Measurements from ENCODE around the gene TXNDC16. TPM values are rescaled to one million over a fixed set of nuclear protein-coding genes. Genes with fewer than 3 reads are reported as not detected.

Gene TXNDC16
- total RNA-seq, 1 experiment from 2014 or later: 13.2 TPM

- H3K9me3 ChIP-seq (ENCODE audit: control insufficient read depth, low read depth, low read length): no peaks in the 10 kb centered on the region
- no peak overlapping the region for H3K27ac Mint-ChIP-seq
- DNase-seq: no peak
Observed at GRCh38 chr14:52598568-52598967, 46.3 kb upstream of the TXNDC16 start.

More at GRCh38 chr14:52598568-52598967, 46.3 kb upstream of the TXNDC16 start:
- no peaks in the 10 kb centered on the region for H3K4me1 ChIP-seq (ENCODE audit: insufficient read depth, low read length)
- no peak overlapping the region for H3K9ac ChIP-seq (ENCODE audit: extremely low read depth, insufficient read length, low read length)
- H3K4me2 ChIP-seq (ENCODE audit: insufficient read depth, insufficient read length, low read length): no peak overlapping the region
- H3K4me3 Mint-ChIP-seq: no peak overlapping the region
- H4K8ac ChIP-seq (replicated peaks; ENCODE audit: insufficient read length, low read depth, low read length): no peak overlapping the region
- H4K20me1 ChIP-seq (ENCODE audit: control insufficient read depth, insufficient read depth, insufficient read length): no peaks in the 10 kb centered on the region
- H3K27ac ChIP-seq (ENCODE audit: insufficient read length, low read depth, low read length): no peak overlapping the region
- H2AFZ ChIP-seq (ENCODE audit: low read length): no peak overlapping the region
- H3K79me2 ChIP-seq (ENCODE audit: insufficient read depth, low read length): no peaks in the 10 kb centered on the region
- H3K23me2 ChIP-seq (ENCODE audit: insufficient read length, low read depth, low read length, poor library complexity, severe bottlenecking): no peaks in the 10 kb centered on the region
- H3T11ph ChIP-seq (ENCODE audit: low read length): no peak overlapping the region
- no peak overlapping the region for H2BK5ac ChIP-seq (ENCODE audit: insufficient read length, low read length)
- H3K27me3 Mint-ChIP-seq (ENCODE audit: low read depth): no peaks in the 10 kb centered on the region
- no peak overlapping the region for H3K56ac ChIP-seq (ENCODE audit: insufficient read length, low read depth, low read length)
- TF ChIP-seq CTCF (conservative IDR thresholded peaks at IDR 0.05): no peak
- H3K18ac ChIP-seq (ENCODE audit: insufficient read length, low read depth, low read length): no peak overlapping the region
- H3K36me3 Mint-ChIP-seq (ENCODE audit: insufficient read depth in 1 of 3, low read depth in 3 of 3): peaks cover 6 to 26% (median 7%) of the 10 kb centered on the region in 3 experiments
- no peak overlapping the region for H2BK20ac ChIP-seq (ENCODE audit: low read depth, low read length, poor library complexity, severe bottlenecking)
- H4K91ac ChIP-seq (ENCODE audit: insufficient read length, low read depth, low read length): no peak overlapping the region
- H2BK15ac ChIP-seq (ENCODE audit: low read depth, low read length): no peak overlapping the region
- no peaks in the 10 kb centered on the region for H3K79me1 ChIP-seq (ENCODE audit: insufficient read depth, low read depth, low read length, poor library complexity, severe bottlenecking)
- H3K27me3 ChIP-seq (ENCODE audit: insufficient read depth, low read length): no peaks in the 10 kb centered on the region
- no peak overlapping the region for H2AK5ac ChIP-seq (ENCODE audit: insufficient read length, low read length)
- no peak overlapping the region for H2BK12ac ChIP-seq (ENCODE audit: insufficient read length, low read depth, low read length)
- H2BK120ac ChIP-seq (ENCODE audit: low read depth, low read length, poor library complexity, severe bottlenecking): no peak overlapping the region
- H3K4me1 Mint-ChIP-seq: peaks cover 13 to 16% of the 10 kb centered on the region in 2 experiments
- H3K14ac ChIP-seq (ENCODE audit: insufficient read depth, low read length): no peak overlapping the region
- H3K9me3 Mint-ChIP-seq: peaks cover 13 to 16% of the 10 kb centered on the region in 2 experiments; a peak in 4 of 5 replicates
- no peak overlapping the region for H3K4ac ChIP-seq (ENCODE audit: low read depth, low read length)
- no peak overlapping the region for H3K23ac ChIP-seq (ENCODE audit: insufficient read length, low read depth, low read length)
- WGBS (ENCODE audit: extremely low coverage, insufficient read length, low lambda C conversion rate): no CpG with 5 or more reads among the region's 1 CpG
- H4K5ac ChIP-seq (ENCODE audit: insufficient read length, low read depth, low read length): no peak overlapping the region

Measured in H9 (cell line).